NCI-H2227 (cell line): ENCODE results near the gene AGMO.
"Not testable (repeated sequence)": the region's sequence is repeated elsewhere in the genome, so short reads cannot be mapped to it uniquely, and the experiment has no call there.

ENCODE experiments used
- DNase-seq: peaks from one replicate; lab custom pipeline; 2025; ENCODE audit not compliant: unreplicated experiment; lab: John Stamatoyannopoulos, UW

AGMO gene

GRCh38 chr7:15330943-15331342 is 230.9 kb downstream of the AGMO start:
- DNase-seq = no peak

DNA sequence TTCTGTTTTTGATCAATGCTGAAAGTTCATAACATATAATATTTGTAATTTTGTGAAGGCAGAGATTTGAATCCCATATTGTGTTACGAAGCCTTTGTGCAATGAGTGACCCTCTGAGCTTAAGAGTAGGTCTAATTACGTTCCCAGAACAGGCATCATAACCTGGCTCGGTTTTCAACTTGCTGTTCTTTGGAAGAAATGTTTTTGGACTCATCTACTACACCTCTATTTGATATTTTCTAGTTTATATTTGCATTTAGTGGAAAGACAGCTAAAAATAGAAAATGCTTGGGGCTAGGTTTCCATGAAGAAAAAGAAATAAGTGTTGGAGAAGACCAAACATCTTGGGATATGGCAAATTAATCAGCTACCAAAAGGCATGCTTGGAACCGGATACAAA is 234.8 kb downstream of the AGMO start:
- no peak for DNase-seq

DNA sequence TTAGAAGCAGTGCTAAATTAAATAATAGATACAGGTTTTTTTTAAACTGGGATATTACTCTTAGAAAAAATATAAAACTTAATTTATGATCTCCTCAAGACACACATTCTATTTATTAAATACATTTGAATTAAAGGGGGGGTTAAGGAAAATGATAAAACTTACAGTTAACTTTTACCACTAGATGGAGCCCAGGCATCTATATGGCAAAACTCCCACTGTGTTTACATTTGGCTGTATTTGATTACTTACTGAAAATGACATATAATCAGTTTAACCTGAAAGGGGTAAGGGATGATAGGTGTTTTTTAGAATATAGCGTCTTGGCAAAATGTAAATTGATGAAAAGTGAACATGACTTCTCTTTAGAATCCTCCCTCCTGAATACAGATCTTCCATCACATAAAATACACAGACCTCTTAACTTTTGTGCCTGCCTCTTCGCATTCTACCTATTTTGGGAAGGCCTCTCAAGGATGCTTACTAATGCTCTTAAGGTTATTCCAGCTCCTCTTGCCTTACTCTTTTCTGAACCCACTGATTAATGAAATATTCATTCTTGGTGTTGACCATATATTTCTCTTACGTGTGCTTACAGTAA is 235.7 kb downstream of the AGMO start:
- DNase-seq = no peak

DNA sequence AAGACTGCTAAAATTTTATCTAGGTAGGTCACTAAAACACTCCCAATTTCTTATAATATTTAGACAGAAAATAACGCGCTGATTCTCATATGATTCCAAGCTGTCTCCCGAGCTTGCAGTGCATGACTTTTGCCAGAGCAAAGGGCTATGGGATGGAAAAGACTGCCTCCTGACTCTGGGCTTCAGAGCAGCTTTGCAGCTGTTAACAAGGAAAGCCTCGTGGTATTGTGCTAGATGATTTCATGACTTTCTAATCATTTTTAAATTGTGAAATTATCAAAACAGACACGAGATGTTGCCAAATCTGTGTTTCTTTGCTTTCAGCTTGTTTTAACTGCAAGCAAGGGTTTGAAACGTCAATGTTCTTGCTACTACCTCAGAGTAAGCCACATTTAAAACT is 238.3 kb downstream of the AGMO start:
- no peak for DNase-seq

GRCh38 chr7:15317215-15317614 is 244.6 kb downstream of the AGMO start:
- no peak for DNase-seq

GRCh38 chr7:15315678-15316077 is 246.1 kb downstream of the AGMO start:
- no peak for DNase-seq

DNA sequence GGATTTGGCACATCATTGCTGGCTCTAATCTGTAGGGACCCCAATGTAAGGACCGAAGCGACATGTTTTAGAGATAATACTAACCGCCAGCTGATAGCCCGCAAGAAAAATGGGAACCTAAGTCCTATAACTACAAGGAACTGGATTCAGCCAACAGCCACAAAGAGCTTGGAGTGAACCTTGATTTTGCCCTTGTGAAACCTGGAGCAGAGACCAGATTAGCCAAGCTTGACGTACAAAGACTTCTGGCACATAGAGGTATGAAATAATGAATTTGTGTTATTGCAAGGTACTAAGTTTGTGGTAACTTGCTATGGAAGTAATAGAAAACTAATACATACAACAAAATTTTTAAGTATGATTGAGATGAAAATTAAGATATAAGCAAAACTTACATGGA is 246.9 kb downstream of the AGMO start:
- no peak for DNase-seq

- no peak for DNase-seq
Observed at GRCh38 chr7:15313361-15313760, 248.5 kb downstream of the AGMO start.

GRCh38 chr7:15309872-15310271 is 251.9 kb downstream of the AGMO start:
- no peak for DNase-seq

DNA sequence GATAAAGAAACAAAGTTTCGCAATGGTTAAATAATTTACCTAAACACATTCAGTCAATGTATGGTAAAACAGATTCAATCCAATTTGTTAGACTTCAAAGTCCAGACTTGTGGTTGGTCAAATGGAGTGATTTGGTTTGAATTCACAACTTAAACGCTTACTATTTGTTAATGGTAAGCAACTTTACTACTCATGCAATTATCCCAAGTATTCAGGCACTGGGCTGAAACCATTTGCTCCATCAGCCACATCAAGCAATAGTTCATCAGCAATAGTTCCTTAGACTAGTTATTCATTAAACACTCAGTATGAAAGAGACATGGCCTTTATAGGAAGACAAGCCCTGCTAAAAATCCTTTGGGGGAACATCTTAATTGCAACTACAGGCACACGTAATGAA is 253.0 kb downstream of the AGMO start:
- DNase-seq = no peak

DNA sequence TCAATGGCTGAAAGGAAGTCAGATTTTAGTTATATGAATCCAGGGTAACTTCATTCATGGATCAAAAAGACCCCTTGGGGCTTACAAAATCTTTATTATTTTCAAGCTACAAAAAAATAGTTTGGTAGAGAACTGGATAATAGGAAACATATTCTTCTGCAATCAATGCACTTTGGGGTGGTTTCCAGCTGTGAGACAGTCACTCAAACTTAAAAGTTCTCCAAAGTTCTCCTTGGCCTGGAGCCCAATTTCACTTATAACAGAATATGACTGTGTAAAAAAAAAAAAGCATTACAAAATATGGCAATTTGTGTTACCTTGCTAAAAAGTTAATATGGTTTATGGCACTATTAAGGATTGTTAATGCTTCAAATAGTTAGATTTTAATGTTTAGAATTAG is 255.5 kb downstream of the AGMO start:
- DNase-seq = no peak

- peak; percentile 0 for DNase-seq
Observed at GRCh38 chr7:15305002-15305600, 256.7 kb downstream of the AGMO start.

- no peak for DNase-seq
Observed at GRCh38 chr7:15303357-15303756, 258.5 kb downstream of the AGMO start.

- not testable (repeated sequence) for DNase-seq
Observed at GRCh38 chr7:15300986-15301385, 260.8 kb downstream of the AGMO start.

DNA sequence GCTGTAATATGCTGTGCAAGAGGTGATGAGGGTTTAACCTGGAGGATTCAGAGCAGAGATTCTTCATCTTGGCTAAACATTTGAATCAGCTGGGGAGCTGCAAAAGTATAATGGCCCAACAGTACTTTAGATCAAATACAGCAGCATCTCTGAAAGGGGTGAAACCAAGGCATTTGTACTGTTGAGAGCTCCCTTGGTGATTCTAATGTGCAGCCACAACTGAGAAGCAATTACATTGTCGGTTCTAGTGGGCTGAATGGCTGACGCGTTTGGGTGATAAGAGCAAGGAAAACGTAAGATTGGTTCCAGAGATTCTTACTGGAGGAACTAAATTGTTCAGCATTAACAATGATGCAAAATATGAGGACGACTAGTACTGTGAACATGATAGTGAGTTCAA is 269.7 kb downstream of the AGMO start:
- DNase-seq = no peak

- DNase-seq = no peak
Observed at GRCh38 chr7:15291699-15292098, 270.1 kb downstream of the AGMO start.

DNA sequence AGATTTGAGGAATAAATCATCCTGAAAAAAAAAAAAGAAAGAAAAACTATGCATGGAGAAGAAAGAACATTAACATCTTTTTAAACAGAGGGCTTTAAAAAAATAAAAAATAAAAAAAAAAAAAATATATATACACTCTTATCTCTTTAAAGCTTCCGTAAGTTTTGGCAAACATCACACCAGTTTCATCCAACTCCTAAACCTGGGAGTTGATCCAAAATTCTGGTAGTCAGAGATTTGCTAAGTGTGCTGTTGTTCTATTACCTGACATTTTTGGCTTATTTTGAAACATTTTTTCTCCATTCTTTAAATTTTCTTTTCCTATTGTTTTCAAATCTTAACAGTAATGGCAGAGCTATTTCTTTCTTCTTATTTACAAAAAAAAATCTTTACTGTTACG is 273.1 kb downstream of the AGMO start:
- DNase-seq = no peak

GRCh38 chr7:15284396-15284795 is 277.4 kb downstream of the AGMO start:
- no peak for DNase-seq

- DNase-seq = no peak
Observed at GRCh38 chr7:15280078-15280733, 281.6 kb downstream of the AGMO start.

- DNase-seq = no peak
Observed at GRCh38 chr7:15279640-15280039, 282.2 kb downstream of the AGMO start.

DNA sequence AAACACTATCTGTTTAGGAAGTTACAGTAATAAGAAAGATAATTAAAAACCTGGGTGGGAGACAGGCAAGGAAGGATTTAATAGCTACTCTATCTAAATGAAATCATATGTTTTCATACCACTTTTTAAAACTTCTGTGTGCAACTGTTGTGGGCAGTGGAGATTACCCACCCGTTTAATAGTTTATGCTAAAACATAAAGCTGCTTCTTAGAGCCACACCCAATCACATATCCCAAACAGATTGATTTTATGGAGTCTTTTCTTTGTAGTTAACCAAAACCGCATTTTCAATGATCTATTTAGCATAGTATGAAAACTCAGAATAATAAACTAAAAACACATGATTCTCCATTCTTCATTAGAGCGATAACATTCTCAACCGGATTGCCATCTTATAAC is 304.1 kb downstream of the AGMO start:
- no peak for DNase-seq

- DNase-seq = no peak
Observed at GRCh38 chr7:15252181-15252580, 309.6 kb downstream of the AGMO start.

DNA sequence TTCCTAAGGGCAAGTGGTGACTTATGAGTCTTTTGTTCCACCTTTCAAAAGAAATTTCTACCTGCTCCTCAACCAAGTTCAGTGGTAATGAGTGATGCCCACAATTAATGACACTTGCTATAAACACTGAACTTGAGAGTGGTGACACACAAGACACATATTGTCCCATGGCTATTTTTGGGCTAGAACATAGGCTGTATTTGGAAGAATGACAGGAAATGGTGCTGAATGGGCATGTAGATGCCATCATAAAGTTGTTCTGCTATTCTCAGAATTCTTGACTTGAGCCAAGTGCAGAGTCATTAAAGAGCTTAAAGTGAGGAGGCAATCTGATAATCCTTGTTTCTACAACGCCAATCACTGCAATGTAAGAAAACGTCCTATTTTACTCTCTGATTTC is 313.3 kb downstream of the AGMO start:
- no peak for DNase-seq
